GM21619 (cell line): Measurements from ENCODE around the gene DDX3Y.
A peak's percentile ranks its signal among the peaks of the same experiment; 100 is the strongest.

ENCODE experiments used
- ATAC-seq: cut with Tn5 transposase; IDR thresholded peaks from one replicate; pipeline ENCODE4 v1.9.1; 2021; ENCODE audit not compliant: unreplicated experiment

The DDX3Y gene

DNA sequence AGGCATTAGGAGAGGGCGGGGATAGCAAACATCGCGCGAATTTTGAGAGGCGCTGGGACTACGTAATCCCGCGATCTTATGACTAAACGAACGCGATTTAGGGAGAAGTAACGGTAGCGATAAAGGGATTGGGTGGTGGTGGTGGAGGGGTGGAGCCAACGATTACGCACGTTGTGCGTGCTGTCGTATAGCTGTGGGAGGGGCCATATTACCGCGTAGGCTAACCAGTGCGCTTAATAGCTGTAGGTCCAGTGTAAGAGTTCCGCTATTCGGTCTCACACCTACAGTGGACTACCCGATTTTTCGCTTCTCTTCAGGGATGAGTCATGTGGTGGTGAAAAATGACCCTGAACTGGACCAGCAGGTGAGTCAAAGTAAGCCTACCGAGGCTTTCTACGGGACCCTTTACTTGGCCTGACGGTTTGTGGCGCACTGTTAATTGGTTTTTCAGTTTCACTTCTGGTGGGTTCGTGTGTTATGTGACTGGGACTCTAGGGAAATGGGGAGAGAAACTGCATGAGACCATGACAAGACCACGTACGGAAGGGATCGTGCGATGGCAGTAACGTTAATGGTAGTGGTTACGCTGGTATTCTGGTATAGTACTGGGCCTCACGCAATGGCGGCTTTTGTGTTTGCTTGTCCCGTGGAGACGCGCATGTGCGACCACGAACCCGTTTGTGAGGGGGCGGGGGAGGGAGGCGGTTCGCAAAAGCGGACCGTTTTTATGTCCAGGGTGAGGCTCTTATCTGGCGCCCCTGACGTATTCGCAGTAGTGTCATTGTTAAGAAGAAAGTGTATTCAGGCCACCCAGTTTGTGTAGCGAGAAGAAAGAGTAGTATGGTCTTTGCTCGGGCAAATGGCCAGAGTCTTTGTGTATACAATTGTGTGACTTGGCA is at the start of gene DDX3Y:
Gene DDX3Y, plus strand, starts transcription at position 251 of the 899 bp plus-strand sequence. Its CDS starts 69 bp downstream, at position 320.
- ATAC-seq, result peak; percentile 84

DNA sequence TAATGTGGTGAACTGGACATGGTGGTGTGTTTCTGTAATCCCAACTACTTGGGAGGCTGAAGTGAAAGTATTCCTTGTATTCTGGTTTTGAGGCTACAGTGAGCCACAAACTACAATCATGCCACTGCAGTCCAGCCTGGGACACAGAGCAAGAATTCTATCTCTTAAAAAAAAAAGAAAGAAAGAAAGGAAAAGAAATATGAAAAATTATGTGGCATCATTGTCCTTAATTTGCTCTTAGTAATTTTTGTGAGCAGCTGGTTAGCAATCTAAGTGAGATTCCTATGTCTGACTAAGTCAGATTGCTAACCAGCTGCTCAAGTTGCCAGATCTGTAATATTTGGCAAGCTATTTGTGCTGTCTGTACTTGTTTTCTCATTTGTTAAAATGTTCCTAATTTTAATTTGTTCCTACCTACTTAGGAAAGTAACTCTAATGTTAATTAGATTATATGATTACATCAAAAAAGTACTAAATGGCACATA is 48.8 kb upstream of the DDX3Y start:
- ATAC-seq, result no peak

DNA sequence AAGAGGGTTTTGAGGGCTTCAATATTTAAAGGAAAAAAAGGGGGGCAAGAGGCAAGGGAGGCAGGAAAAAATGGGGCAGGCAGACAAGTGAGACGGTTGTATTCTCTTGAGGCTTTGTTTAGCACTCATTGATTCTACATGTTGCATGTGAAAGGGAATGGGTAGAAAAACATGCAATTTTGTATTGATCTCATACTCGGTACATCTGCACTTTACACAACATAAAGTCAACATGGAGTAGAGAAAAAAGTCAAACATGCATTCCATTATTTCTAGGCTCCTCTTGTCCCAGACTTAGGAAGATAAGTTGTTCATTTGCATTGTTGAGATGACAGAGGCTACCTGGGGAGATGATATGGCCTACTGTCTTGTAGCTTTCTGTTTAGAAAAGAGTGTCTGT is 36.7 kb upstream of the DDX3Y start:
- ATAC-seq, result no peak

DNA sequence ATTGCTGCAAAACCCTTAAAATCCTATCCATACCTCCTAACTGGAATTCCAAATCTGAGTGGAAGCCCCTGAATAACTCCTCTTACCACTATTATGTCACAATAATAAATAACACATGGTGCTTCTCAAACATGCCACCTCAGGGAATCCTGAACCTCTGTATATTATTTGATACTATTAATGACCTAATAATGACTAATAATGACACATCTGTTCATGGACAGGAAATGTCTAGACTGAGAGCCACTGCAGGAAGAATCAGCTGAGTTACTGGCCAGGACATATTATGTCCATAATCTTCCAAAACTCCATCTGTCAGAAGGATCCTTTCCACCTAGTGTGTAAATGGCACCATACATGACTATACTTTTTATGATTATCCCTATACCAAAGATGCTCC is 7.7 kb upstream of the DDX3Y start:
- no peak for ATAC-seq

DNA sequence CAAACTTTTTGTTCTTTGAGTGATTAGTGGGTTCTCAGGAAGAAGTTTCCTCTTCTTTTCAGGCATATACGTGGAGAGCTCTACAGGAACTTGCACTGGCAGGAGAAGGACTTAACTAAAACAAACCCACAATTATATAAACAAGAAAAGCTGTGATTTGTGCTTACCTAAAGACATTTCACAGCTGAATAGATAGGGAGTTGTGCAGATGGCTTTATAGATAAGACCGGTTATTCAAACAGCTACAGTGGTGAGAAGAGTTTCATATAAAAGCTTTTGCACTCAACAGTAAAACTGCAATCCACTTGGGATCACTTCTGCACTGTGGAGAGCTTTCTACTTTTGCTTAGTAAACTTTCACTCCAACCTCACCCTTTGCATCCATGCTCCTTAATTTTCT is 6.1 kb upstream of the DDX3Y start:
- no peak for ATAC-seq

DNA sequence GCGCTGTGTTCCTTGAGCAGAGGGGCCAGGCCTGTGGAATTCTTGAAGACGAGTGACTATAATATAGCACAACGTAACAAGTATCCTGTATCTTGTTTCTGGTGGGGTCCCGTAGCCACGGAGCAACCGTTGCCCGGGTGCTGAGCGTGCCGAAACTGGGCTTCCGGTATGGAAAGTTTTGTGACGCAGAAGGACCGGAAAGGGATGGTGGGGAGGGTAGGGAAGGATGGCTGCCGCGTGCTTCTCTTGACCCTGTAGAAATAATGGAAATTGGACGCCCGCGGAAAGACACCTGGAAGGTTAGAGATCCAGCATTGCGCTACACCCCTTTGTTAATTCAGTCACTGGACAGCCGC is 827 bp downstream of the DDX3Y start:
- ATAC-seq, result peak; percentile 52

DNA sequence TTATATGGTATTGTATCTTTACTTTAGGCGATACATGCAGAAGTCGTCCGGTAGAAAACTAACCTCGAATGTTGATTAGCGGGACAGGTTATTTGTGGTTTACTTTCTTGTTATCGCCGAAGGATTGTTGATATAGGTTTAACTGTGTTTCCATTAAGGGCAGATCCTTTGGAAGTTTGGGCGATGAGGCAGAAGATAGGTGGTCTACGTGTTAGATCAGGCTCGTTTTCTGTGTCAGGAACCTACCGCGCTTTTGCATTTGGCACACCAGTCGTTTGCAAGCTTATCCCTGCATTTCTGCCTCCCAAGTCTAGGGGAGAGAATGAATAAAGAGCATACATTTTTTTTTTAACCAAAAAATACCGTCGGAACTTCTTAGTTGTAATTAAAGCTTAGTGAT is 1.2 kb downstream of the DDX3Y start:
- ATAC-seq, result no peak

DNA sequence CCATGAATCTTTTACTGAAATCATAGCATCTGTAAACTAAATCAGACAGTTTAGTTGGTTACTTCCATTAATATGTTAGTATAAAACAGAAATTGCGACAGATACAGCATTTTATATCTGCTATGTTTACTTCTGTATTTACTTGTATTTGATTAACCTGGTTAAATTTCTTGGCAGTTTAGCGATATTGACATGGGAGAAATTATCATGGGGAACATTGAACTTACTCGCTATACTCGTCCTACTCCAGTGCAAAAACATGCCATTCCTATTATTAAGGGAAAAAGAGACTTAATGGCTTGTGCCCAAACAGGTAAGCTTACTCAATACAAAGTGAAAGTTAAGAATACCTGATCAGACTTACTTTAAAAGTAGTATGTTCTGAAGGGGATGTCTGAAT is 8.9 kb downstream of the DDX3Y start:
- no peak for ATAC-seq

DNA sequence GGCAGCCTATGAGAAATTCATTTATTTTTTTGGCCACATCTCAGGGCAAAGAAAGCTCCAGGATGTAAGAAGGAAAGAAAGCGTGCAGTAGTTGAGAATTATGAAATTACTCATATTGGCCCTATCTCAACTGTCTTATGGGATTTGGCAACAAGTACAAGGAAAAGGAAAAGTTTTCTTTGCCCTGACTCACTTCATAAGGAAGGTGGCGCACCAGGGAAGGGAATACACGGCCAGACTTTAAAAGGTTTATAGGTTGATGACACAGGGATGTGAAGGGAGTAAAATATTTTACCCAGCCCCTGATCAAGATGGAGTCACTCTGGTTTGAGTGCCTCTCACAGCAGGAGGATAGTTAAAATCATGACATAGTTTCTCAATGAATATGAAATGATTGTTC is 23.4 kb downstream of the DDX3Y start:
- no peak for ATAC-seq

DNA sequence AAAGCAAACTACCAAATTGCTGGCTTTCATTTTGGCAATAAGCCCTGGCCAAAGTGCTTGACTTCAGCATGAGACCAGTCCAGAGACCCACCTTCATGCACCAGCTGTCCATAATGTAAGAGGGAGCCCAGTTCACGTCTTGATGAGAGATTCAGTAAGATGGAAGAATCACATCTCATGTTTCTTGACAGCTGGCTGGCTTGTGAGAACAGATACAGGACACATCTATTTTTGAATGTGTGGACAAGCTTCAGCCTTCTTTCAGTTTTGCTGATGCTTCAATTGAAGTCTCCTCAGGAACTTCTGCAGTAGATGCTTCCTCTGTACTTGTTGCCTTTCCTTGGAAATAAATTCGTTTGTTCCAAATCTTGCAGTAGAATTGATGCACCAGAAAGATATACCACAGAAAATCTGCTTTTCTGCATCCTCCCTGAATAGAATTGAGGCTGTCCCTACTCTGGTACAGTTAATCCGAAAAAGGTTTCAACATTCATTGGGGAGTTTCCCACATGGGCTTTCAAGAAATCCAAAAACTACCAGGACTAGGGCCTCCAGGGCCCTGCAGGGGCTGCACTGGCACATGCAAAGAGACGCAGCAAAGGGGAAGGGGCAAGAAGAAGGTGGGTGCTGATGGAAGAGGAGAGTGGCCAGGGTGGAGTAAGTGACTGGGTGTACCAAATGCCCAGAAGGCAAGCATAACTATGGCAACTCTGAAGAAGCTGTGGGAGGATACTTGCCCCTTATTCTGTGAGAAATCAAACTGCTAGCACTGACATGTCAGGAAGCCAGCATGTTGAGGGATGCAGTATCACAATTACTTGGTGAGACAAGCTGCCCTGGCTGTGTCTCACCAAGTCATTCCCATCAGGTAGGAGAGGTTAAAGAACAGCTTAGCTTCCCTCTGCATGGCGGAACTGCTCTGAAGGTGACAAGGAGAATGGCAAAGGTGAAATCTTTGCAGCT is 37.3 kb downstream of the DDX3Y start:
- peak; percentile 56 for ATAC-seq
